Mucosa of descending colon (tissue), 3 donors: ENCODE measurements around the gene GSTA5. TPM values are rescaled to one million over a fixed set of nuclear protein-coding genes. Genes with fewer than 3 reads are reported as not detected.
"Not testable (repeated sequence)": the region's sequence is repeated elsewhere in the genome, so short reads cannot be mapped to it uniquely, and the experiment has no call there.

Source experiments
- ATAC-seq: fragments of 200-7000 bp; cut with Tn5 transposase; one replicate; pipeline ENCODE4 v1.9.1; 2020; ENCODE audit warnings: mild to moderate bottlenecking, moderate library complexity
- DNase-seq, 3 donors: peaks; one replicate each; pipeline ENCODE4 v3.0.0-alpha.2; 2020
- H3K36me3 ChIP-seq: fragments of 200-600 bp; one replicate; pipeline ENCODE4 v1.8.0; 2021; ENCODE audit warnings: low read depth, mild to moderate bottlenecking
- H3K4me1 ChIP-seq: fragments of 200-600 bp; one replicate; pipeline ENCODE4 v1.8.0; 2021; ENCODE audit warnings: low read depth, mild to moderate bottlenecking
- H3K4me3 ChIP-seq: fragments of 200-600 bp; one replicate; pipeline ENCODE4 v1.8.0; 2021; ENCODE audit warnings: mild to moderate bottlenecking
- H3K9me3 ChIP-seq: fragments of 200-600 bp; one replicate; pipeline ENCODE4 v1.8.0; 2021; ENCODE audit warnings: mild to moderate bottlenecking
- CTCF ChIP-seq: fragments of 200-600 bp; IDR thresholded peaks from one replicate; pipeline ENCODE4 v1.8.0; 2022; ENCODE audit warnings: antibody characterized with exemption, mild to moderate bottlenecking
- intact Hi-C, 2 donors: fragments of 100-400 bp; cut with DNase I in 1 of 2; cut with micrococcal nuclease in 1 of 2; formaldehyde crosslinking; loops; one replicate each; pipeline versions ENCODE4 v1.11.0 to v1.11.1; 2022; cut with DNase I, micrococcal nuclease
- total RNA-seq, 3 donors: library from RNA; stranded (reverse); fragmentation: NEBNext Ultra II Directional in 2 of 3; extraction: Animal tissue kit (Norgen Biotek cat#: 25700) in 2 of 3; gene quantifications; one replicate each; pipeline versions ENCODE4 v1.2.1 to v1.2.4, GENCODE V29; 2021 to 2023
- donor health status: DM: no; HTN: no; CAD: no; lungs with moderate emphysema.
- donor health status: DM: no; HTN: no; CAD: no.
- donor health status: DM: no; HTN: yes; CAD: no.

The GSTA5 gene
- total RNA-seq, 3 donors from 2014 or later: not detected

- TF ChIP-seq CTCF: no peak
- no peaks in the 10 kb centered on the region for H3K36me3 ChIP-seq
- DNase-seq (no peak), ATAC-seq (no peak)
- no peaks in the 10 kb centered on the region for H3K9me3 ChIP-seq
- intact Hi-C loops: no loop called here
- H3K4me1 ChIP-seq: no peaks in the 10 kb centered on the region
- H3K4me3 ChIP-seq: no peak overlapping the region
Observed at GRCh38 chr6:52826513-52826912, 14.1 kb downstream of the GSTA5 start.

- intact Hi-C loops, DNase-seq, H3K36me3 ChIP-seq, H3K4me1 ChIP-seq, H3K9me3 ChIP-seq, ATAC-seq, H3K4me3 ChIP-seq: not testable (repeated sequence)
Observed at GRCh38 chr6:52825900-52826459, 14.6 kb downstream of the GSTA5 start.

DNA sequence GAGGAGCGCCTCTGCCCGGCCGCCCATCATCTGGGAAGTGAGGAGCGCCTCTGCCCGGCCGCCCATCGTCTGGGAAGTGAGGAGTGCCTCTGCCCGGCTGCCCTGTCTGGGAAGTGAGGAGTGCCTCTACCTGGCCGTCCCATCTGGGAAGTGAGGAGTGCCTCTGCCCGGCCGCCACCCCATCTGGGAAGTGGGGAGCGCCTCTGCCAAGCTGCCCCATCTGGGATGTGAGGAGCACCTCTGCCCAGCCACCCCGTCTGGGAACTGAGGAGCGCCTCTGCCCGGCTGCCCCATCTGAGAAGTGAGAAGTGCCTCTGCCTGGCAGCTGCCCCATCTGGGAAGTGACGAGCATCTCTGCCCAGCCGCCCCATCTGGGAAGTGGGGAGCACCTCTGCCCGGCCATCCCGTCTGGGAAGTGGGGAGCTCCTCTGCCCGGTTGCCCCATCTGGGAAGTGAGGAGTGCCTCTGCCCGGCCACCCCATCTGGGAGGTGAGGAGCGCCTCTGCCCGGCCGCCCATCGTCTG is 15.3 kb downstream of the GSTA5 start:
- H3K4me1 ChIP-seq, DNase-seq, H3K9me3 ChIP-seq, ATAC-seq, H3K4me3 ChIP-seq, H3K36me3 ChIP-seq, intact Hi-C loops: not testable (repeated sequence)

- no peaks in the 10 kb centered on the region for H3K36me3 ChIP-seq
- DNase-seq: no peak
- no peaks in the 10 kb centered on the region for H3K9me3 ChIP-seq
- no peaks in the 10 kb centered on the region for H3K4me1 ChIP-seq
- no peak overlapping the region for H3K4me3 ChIP-seq
- no peak for TF ChIP-seq CTCF
- ATAC-seq: no peak
- intact Hi-C loops: no loop called here
Observed at GRCh38 chr6:52821842-52822241, 18.8 kb downstream of the GSTA5 start.

DNA sequence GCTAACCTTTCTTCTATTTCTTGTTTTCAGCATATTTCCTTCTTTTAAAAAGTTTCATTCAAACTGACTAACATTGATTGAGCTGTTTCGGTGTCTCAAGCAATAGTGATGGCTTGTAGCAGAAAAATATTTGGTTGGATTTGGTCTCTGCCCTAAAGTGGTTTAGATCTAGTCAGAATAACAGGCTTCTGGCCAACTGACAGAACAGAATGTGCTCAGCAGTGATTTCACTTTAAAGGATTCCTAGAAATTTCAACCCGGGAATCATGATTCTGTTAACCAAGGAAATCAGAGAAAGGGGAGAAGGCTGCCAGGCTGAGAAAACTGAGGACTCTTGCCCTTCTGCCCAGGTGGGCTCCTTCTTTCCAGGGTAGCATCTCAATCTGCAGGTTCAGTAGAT is 20.4 kb downstream of the GSTA5 start:
- intact Hi-C loops: no loop called here
- Histone ChIP-seq H3K4me3 (no peak overlapping the region), H3K9me3 (no peaks in the 10 kb centered on the region), H3K4me1 (no peaks in the 10 kb centered on the region), H3K36me3 (no peaks in the 10 kb centered on the region)
- no peak for TF ChIP-seq CTCF
- ATAC-seq: no peak
- DNase-seq: no peak

GRCh38 chr6:52815167-52816092 is 25.2 kb downstream of the GSTA5 start:
- intact Hi-C loops: no loop called here
- H3K36me3 ChIP-seq: no peaks in the 10 kb centered on the region
- no peaks in the 10 kb centered on the region for H3K9me3 ChIP-seq
- H3K4me1 ChIP-seq: no peaks in the 10 kb centered on the region
- no peak overlapping the region for H3K4me3 ChIP-seq
- peak; percentile 33 for TF ChIP-seq CTCF
- DNase-seq (peak in 2 of 3 donors; percentile 43 to 67), ATAC-seq (peak; percentile 98)

GRCh38 chr6:52814545-52814944 is 26.1 kb downstream of the GSTA5 start:
- H3K9me3 ChIP-seq, H3K4me3 ChIP-seq, ATAC-seq, DNase-seq, H3K4me1 ChIP-seq, H3K36me3 ChIP-seq, intact Hi-C loops: not testable (repeated sequence)

- H3K36me3 ChIP-seq, H3K4me1 ChIP-seq, H3K9me3 ChIP-seq, ATAC-seq, DNase-seq, H3K4me3 ChIP-seq, intact Hi-C loops: not testable (repeated sequence)
Observed at GRCh38 chr6:52809777-52810176, 30.8 kb downstream of the GSTA5 start.
